MM.1S (cell line): Measurements from ENCODE around the gene VN1R5.

Experiments
- DNase-seq: peaks from one replicate; pipeline ENCODE4 v3.0.0-alpha.2; 2015
- H2AFZ ChIP-seq: fragments of 300-600 bp; sonication (generic); 2 replicates; pipeline ENCODE4 v1.6.0; 2016; ENCODE audit warnings: antibody characterized with exemption, low read length
- H3F3A ChIP-seq: fragments of 300-600 bp; sonication (generic); 2 replicates; pipeline ENCODE4 v1.6.1; 2016; ENCODE audit warnings: mild to moderate bottlenecking, antibody characterized with exemption, low read length, moderate library complexity, mixed read lengths; ENCODE audit not compliant: insufficient read depth
- H3K27ac ChIP-seq: fragments of 300-600 bp; sonication (generic); 2 replicates; pipeline ENCODE4 v1.5.1; 2016; ENCODE audit warnings: mild to moderate bottlenecking, low read length
- H3K27me3 ChIP-seq: fragments of 300-600 bp; sonication (generic); replicated peaks from 2 replicates; pipeline ENCODE4 v1.6.0; 2016; ENCODE audit warnings: low read length; ENCODE audit not compliant: insufficient read depth
- H3K36me3 ChIP-seq: fragments of 300-600 bp; sonication (generic); replicated peaks from 2 replicates; pipeline ENCODE4 v1.6.1; 2016; ENCODE audit warnings: mild to moderate bottlenecking, low read length, mixed read lengths; ENCODE audit not compliant: insufficient read depth
- H3K4me1 ChIP-seq: fragments of 300-600 bp; sonication (generic); 2 replicates; pipeline ENCODE4 v1.6.1; 2016; ENCODE audit warnings: low read length, mixed read lengths
- H3K4me2 ChIP-seq: fragments of 300-600 bp; sonication (generic); 2 replicates; pipeline ENCODE4 v1.6.0; 2016; ENCODE audit warnings: low read depth, low read length
- H3K4me3 ChIP-seq: fragments of 300-600 bp; sonication (generic); 2 replicates; pipeline ENCODE4 v1.5.1; 2016; ENCODE audit warnings: low read length, mixed read lengths
- H3K79me2 ChIP-seq: fragments of 300-600 bp; sonication (generic); 2 replicates; pipeline ENCODE4 v1.6.1; 2016; ENCODE audit warnings: mixed run types, low read length, mixed read lengths
- H3K9ac ChIP-seq: fragments of 300-600 bp; sonication (generic); 2 replicates; pipeline ENCODE4 v1.6.1; 2016; ENCODE audit warnings: low read length, mixed read lengths
- H3K9me2 ChIP-seq: fragments of 300-600 bp; sonication (generic); replicated peaks from 2 replicates; pipeline ENCODE4 v1.6.1; 2016; ENCODE audit warnings: mild to moderate bottlenecking, low read length, mixed read lengths; ENCODE audit not compliant: insufficient read depth
- H3K9me3 ChIP-seq: fragments of 300-600 bp; sonication (generic); replicated peaks from 2 replicates; pipeline ENCODE4 v1.6.1; 2016; ENCODE audit warnings: mild to moderate bottlenecking, low read length, mixed read lengths; ENCODE audit not compliant: insufficient read depth
- H4K20me1 ChIP-seq: fragments of 300-600 bp; sonication (generic); 2 replicates; pipeline ENCODE4 v1.6.1; 2016; ENCODE audit warnings: mild to moderate bottlenecking, low read length, moderate library complexity, mixed read lengths; ENCODE audit not compliant: insufficient read depth
- CTCF ChIP-seq: fragments of 300-600 bp; sonication (generic); IDR thresholded peaks from 2 replicates; pipeline ENCODE4 v1.5.1; 2016; ENCODE audit warnings: antibody characterized with exemption, low read length, mixed read lengths
- EZH2 ChIP-seq: fragments of 300-600 bp; sonication (generic); optimal IDR thresholded peaks from 2 replicates; pipeline ENCODE3; 2017; ENCODE audit warnings: low read depth, mild to moderate bottlenecking, antibody characterized with exemption, low read length, mixed read lengths
- EZH2phosphoT487 ChIP-seq: fragments of 300-600 bp; sonication (generic); IDR thresholded peaks from 2 replicates; pipeline ENCODE4 v1.6.1; 2018; ENCODE audit warnings: antibody characterized with exemption, low read length

Gene VN1R5

GRCh38 chr1:247268390-247269045, 12.6 kb downstream of the VN1R5 start:
- Histone ChIP-seq H3K4me1 (no peaks in the 10 kb centered on the region), H3K4me2 (no peak overlapping the region), H3F3A (no peaks in the 10 kb centered on the region), H3K9me3 (no peaks in the 10 kb centered on the region), H3K27me3 (no peaks in the 10 kb centered on the region), H4K20me1 (no peaks in the 10 kb centered on the region), H3K9ac (no peak overlapping the region), H3K36me3 (no peaks in the 10 kb centered on the region), H3K79me2 (no peaks in the 10 kb centered on the region), H3K27ac (no peak overlapping the region), H2AFZ (no peak overlapping the region), H3K9me2 (no peaks in the 10 kb centered on the region), H3K4me3 (no peak overlapping the region)
- TF ChIP-seq EZH2phosphoT487 (no peak), EZH2 (no peak), CTCF (no peak)
- DNase-seq, result no peak

- no peak overlapping the region for H2AFZ ChIP-seq
- H3K9me2 ChIP-seq, result no peaks in the 10 kb centered on the region
- H3K9ac ChIP-seq, result no peak overlapping the region
- no peaks in the 10 kb centered on the region for H3K79me2 ChIP-seq
- no peaks in the 10 kb centered on the region for H3F3A ChIP-seq
- no peak overlapping the region for H3K27ac ChIP-seq
- no peaks in the 10 kb centered on the region for H3K36me3 ChIP-seq
- no peak overlapping the region for H3K4me2 ChIP-seq
- H3K4me3 ChIP-seq, result no peak overlapping the region
- TF ChIP-seq EZH2phosphoT487, result no peak
- no peak for TF ChIP-seq CTCF
- no peak for TF ChIP-seq EZH2
- H4K20me1 ChIP-seq, result no peaks in the 10 kb centered on the region
- H3K4me1 ChIP-seq, result no peaks in the 10 kb centered on the region
- DNase-seq, result no peak
- no peaks in the 10 kb centered on the region for H3K9me3 ChIP-seq
- no peaks in the 10 kb centered on the region for H3K27me3 ChIP-seq
Observed at GRCh38 chr1:247269133-247269532, 13.3 kb downstream of the VN1R5 start.

GRCh38 chr1:247270003-247270402, 14.1 kb downstream of the VN1R5 start:
- no peak overlapping the region for H3K4me3 ChIP-seq
- no peaks in the 10 kb centered on the region for H3F3A ChIP-seq
- no peaks in the 10 kb centered on the region for H3K4me1 ChIP-seq
- no peaks in the 10 kb centered on the region for H3K9me2 ChIP-seq
- H3K4me2 ChIP-seq, result no peak overlapping the region
- no peaks in the 10 kb centered on the region for H3K79me2 ChIP-seq
- no peaks in the 10 kb centered on the region for H3K27me3 ChIP-seq
- TF ChIP-seq EZH2 (no peak), CTCF (no peak), EZH2phosphoT487 (no peak)
- H3K9me3 ChIP-seq, result no peaks in the 10 kb centered on the region
- H3K27ac ChIP-seq, result no peak overlapping the region
- H3K36me3 ChIP-seq, result no peaks in the 10 kb centered on the region
- H4K20me1 ChIP-seq, result no peaks in the 10 kb centered on the region
- no peak overlapping the region for H2AFZ ChIP-seq
- no peak for DNase-seq
- no peak overlapping the region for H3K9ac ChIP-seq
